Stomach (tissue), 9 donors: ENCODE data around the gene ATP5F1E. TPM values are rescaled to one million over a fixed set of nuclear protein-coding genes. Genes with fewer than 3 reads are reported as not detected.
"Not testable (repeated sequence)": the region's sequence is repeated elsewhere in the genome, so short reads cannot be mapped to it uniquely, and the experiment has no call there.

Experiments
- DNase-seq, 2 donors: peaks; one replicate each; pipeline versions ENCODE4 v3.0.0 to v3.0.0-alpha.2; 2013 to 2019
- H3K27ac ChIP-seq, 5 donors: fragments of 200-600 bp in 4 of 5; sonication (generic) in 4 of 5; one replicate each; pipeline ENCODE4 v1.5.1; 2013 to 2019; ENCODE audit warnings: mild to moderate bottlenecking in 1 of 5, moderate library complexity in 1 of 5
- H3K27me3 ChIP-seq, 3 donors: fragments of 200-600 bp; sonication (generic); one replicate each; pipeline ENCODE4 v1.5.1; 2017 to 2019; ENCODE audit warnings: mixed run types in 1 of 3
- H3K36me3 ChIP-seq, 4 donors: fragments of 200-600 bp; sonication (generic); 1 replicate in 3 of 4; 2 replicates in 1 of 4; pipeline ENCODE4 v1.5.1; 2016 to 2019
- H3K4me1 ChIP-seq, 4 donors: fragments of 200-600 bp; sonication (generic); one replicate each; pipeline ENCODE4 v1.5.1; 2016 to 2019
- H3K4me3 ChIP-seq, 4 donors: fragments of 200-600 bp; sonication (generic) in 3 of 4; one replicate each; pipeline ENCODE4 v1.5.1; 2016 to 2019; ENCODE audit warnings: mild to moderate bottlenecking in 1 of 4
- H3K9me3 ChIP-seq, 4 donors: fragments of 200-600 bp; sonication (generic); one replicate each; pipeline ENCODE4 v1.5.1; 2016 to 2019
- CTCF ChIP-seq, 7 experiments: fragments of 450-650 bp in 4 of 7; fragments of 200-600 bp in 3 of 7; sonication (generic) in 3 of 7; IDR thresholded peaks; one replicate each; pipeline ENCODE4 v1.5.1; 2016 to 2019; ENCODE audit warnings: antibody characterized with exemption in 7 of 7, control low read depth in 2 of 7, mild to moderate bottlenecking in 1 of 7
- EP300 ChIP-seq: sonication (generic); formaldehyde crosslinking; IDR thresholded peaks from one replicate; pipeline ENCODE4 v1.6.1; 2017; ENCODE audit warnings: antibody characterized with exemption
- POLR2A ChIP-seq, 4 donors: fragments of 450-650 bp; IDR thresholded peaks; one replicate each; pipeline ENCODE4 v1.6.1; 2016; ENCODE audit warnings: antibody characterized with exemption in 4 of 4, control low read depth in 2 of 4, mild to moderate bottlenecking in 1 of 4, moderate library complexity in 1 of 4
- POLR2AphosphoS5 ChIP-seq, 3 donors: sonication (generic); formaldehyde crosslinking; IDR thresholded peaks; one replicate each; pipeline ENCODE4 v1.6.1; 2016; ENCODE audit warnings: antibody characterized with exemption in 3 of 3
- WGBS, 5 donors: extraction: QIAGEN DNeasy Blood & Tissue Kit in 3 of 5; methylation state at CpG; one replicate each; pipeline versions ENCODE4 v1.1.5 to v1.1.7; 2013 to 2018; 5-methylcytosine and 5-hydroxymethylcytosine counted together
- intact Hi-C: fragments of 100-400 bp; cut with DNase I; formaldehyde crosslinking; loops from one replicate; pipeline ENCODE4 v1.15.1; 2023; ENCODE audit warnings: low total_unique reads
- polyA plus RNA-seq, 3 donors: library from polyadenylated mRNA; stranded (reverse); fragments of 200-250 nt; gene quantifications; one replicate each; pipeline ENCODE4 v1.2.3, GENCODE V29; 2013
- total RNA-seq, 5 donors: library from RNA; depleted of rRNA; stranded (reverse); fragments of >200 nt; gene quantifications; one replicate each; pipeline versions ENCODE4 v1.1.0 to v1.2.3, GENCODE V29; 2014 to 2016
- donor health status: healthy with polysubstance abuse.
- donor health status: Bipolar disorder and iron deficiency.
- donor health status: healthy.

Gene ATP5F1E
- total and polyA plus RNA-seq, 8 donors = 20.4 to 101 (median 43.9) TPM

- no peaks in the 10 kb centered on the region for H3K9me3 ChIP-seq
- DNase-seq = peak in 1 of 2 donors; percentile 65
- peak within 1 kb of the TSS; percentile 83 to 93 (median 90) for H3K27ac ChIP-seq
- H3K27me3 ChIP-seq = no peaks in the 10 kb centered on the region
- peak within 1 kb of the TSS; percentile 87 to 95 (median 90) for H3K4me3 ChIP-seq
- WGBS, 5 donors = 1 to 7% (median 3%) methylated on average over 18 to 50 of the region's 50 CpGs
- TF ChIP-seq CTCF (IDR thresholded peaks at IDR 0.05) = no peak
- TF ChIP-seq POLR2A (IDR thresholded peaks at IDR 0.05) = no peak
- TF ChIP-seq POLR2AphosphoS5 (IDR thresholded peaks at IDR 0.05) = peak in 1 of 3 donors; percentile 61
- no peak for TF ChIP-seq EP300
- H3K36me3 ChIP-seq = peaks cover 9 to 23% (median 11%) of the 10 kb centered on the region in 4 donors
- peaks cover 27 to 44% (median 37%) of the 10 kb centered on the region in 4 donors for H3K4me1 ChIP-seq
- intact Hi-C loops = loop anchor here (5.0 to 10.0 kb wide), 2 partner anchors 35 to 57 kb away; partner anchors contain the start of genes CTSZ and NELFCD
These were observed 10.1 kb upstream of the ATP5F1E start, which contains the start of gene PRELID3B for GRCh38 chr20:59042151-59042795. Gene PRELID3B (minus strand): TSS chr20:59042786. CDS start chr20:59042730, 56 bp downstream.

- Histone ChIP-seq H3K36me3 (peaks cover 16 to 31% (median 19%) of the 10 kb centered on the region in 4 donors), H3K27ac (peak overlapping the region in 4 of 5 donors; percentile 89 to 93 (median 90)), H3K4me3 (peak overlapping the region; percentile 87 to 95 (median 90)), H3K4me1 (peaks cover 27 to 44% (median 37%) of the 10 kb centered on the region in 4 donors)
- H3K27me3 ChIP-seq, H3K9me3 ChIP-seq, DNase-seq: not testable (repeated sequence)
- intact Hi-C loops = loop anchor here (5.0 to 10.0 kb wide), 2 partner anchors 34 to 57 kb away; partner anchors contain the start of genes CTSZ and NELFCD
- 84 to 92% (median 88%) methylated on average over 13 to 16 of the region's 16 CpGs for WGBS, 5 donors
These were observed 9.4 kb upstream of the ATP5F1E start for GRCh38 chr20:59041487-59041886.

- DNase-seq = no peak
- 72 to 82% (median 77%) methylated on average over 5 of the region's 5 CpGs for WGBS, 5 donors
- Histone ChIP-seq H3K9me3 (no peaks in the 10 kb centered on the region), H3K27ac (no peak overlapping the region), H3K27me3 (no peaks in the 10 kb centered on the region), H3K4me1 (peaks cover 27 to 44% (median 37%) of the 10 kb centered on the region in 4 donors), H3K4me3 (peak overlapping the region in 2 of 4 donors; percentile 87 to 95), H3K36me3 (peaks cover 21 to 39% (median 27%) of the 10 kb centered on the region in 4 donors)
- TF ChIP-seq CTCF (IDR thresholded peaks at IDR 0.05) (no peak), EP300 (no peak), POLR2AphosphoS5 (IDR thresholded peaks at IDR 0.05) (no peak), POLR2A (IDR thresholded peaks at IDR 0.05) (no peak)
- intact Hi-C loops = loop anchor here (5.0 to 10.0 kb wide), 2 partner anchors 33 to 56 kb away; partner anchors contain the start of genes CTSZ and NELFCD
These were observed 8.5 kb upstream of the ATP5F1E start for GRCh38 chr20:59040667-59041066.

GRCh38 chr20:59039233-59039632, 7.1 kb upstream of the ATP5F1E start:
- TF ChIP-seq POLR2AphosphoS5 (IDR thresholded peaks at IDR 0.05) (no peak), POLR2A (IDR thresholded peaks at IDR 0.05) (no peak), CTCF (IDR thresholded peaks at IDR 0.05) (no peak), EP300 (no peak)
- H3K4me1 ChIP-seq = peaks cover 27 to 44% (median 37%) of the 10 kb centered on the region in 4 donors
- DNase-seq = no peak
- 65 to 82% (median 73%) methylated on average over 1 of the region's 1 CpG for WGBS, 5 donors
- peaks cover 33 to 53% (median 41%) of the 10 kb centered on the region in 4 donors for H3K36me3 ChIP-seq
- no peaks in the 10 kb centered on the region for H3K9me3 ChIP-seq
- intact Hi-C loops = no loop called here
- H3K27me3 ChIP-seq = no peaks in the 10 kb centered on the region
- no peak overlapping the region for H3K4me3 ChIP-seq
- no peak overlapping the region for H3K27ac ChIP-seq
